GM18508 (cell line): Measurements from ENCODE around the gene FNTB.

Experiments
- ATAC-seq: cut with Tn5 transposase; IDR thresholded peaks from one replicate; pipeline ENCODE4 v1.9.1; 2021; ENCODE audit warnings: moderate number of reproducible peaks; ENCODE audit not compliant: insufficient read depth, unreplicated experiment

The FNTB gene

DNA sequence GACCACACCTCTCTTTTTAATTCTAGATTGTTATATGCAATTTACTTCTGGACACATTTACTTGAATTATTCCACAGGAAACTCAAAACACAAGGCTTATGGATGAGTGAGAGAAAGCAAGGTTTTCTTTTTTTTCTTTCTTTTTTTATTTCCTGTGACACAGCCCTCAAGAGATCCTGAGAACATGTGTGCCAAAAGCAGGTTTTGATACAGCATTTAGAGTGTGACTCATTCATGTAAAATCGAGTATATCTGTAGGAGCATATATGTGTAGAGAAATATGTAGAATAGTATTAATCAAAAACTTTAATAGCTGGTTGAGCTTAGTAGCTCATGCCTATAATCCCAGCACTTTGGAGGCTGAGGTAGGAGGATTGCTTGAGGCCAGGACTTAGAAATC is 120.0 kb downstream of the FNTB start:
- ATAC-seq, result no peak

DNA sequence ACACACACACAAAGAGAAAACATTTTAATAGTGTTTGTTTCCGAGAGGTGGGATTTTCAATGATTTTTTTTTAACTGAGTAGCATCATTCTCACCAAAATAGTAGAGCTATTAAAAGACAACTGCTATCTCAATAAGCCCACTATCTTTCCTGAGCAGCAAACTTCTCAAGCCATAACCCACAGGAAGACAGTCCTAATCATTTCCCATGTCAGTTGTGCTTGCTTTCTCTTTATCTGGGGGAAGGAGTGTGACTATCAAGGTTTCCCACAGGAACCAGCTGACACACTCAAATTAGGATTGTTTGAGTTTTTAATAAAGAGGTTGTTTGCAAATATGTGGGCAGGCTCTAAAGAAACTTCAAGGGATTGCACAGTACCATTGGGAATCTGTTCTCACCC is 120.5 kb downstream of the FNTB start:
- ATAC-seq, result no peak

DNA sequence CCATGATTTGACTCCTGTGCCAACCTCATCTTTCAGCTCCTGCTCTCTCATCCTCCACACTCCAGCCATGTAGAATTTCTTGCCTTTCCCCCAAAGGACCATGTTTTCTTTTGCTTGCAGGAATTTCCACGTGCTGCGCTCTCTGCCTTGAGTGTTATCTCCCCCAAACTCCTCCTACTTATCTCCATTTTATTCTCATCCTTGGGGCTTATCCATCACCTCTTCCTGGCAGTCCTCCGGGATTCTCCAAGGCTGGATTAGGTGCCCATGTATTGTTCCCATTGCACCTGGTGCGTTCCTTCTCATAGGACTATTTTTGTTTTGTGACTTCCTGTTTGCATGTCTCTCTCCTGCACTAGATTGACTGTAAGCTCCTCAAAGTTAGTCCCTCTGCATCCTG is 122.7 kb downstream of the FNTB start:
- no peak for ATAC-seq

DNA sequence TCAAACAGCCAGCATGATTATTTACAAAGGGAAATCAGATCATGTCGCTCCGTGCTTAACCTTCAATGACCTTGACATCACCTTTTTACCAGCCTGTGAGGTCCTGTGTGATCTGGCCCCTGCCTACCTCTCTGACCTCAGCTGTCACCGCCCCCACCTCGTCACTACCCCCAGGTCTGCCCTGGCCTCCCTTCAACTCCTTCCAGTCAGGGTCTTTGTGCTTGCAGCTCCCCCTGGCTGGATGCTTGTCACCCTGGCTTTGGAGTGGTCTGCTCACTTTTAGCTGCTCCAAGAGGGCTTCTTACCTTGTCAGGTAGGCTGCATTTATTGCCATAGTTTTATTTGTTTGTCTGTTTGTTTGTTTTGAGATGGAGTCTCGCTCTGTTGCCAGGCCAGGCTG is 123.8 kb downstream of the FNTB start:
- no peak for ATAC-seq
